C4-2B (cell line): Measurements from ENCODE around the gene TMEM150C.

Experiments used
- CTCF ChIP-seq: fragments of 450-650 bp; conservative IDR thresholded peaks from 2 replicates; pipeline ENCODE4 v1.5.1; 2017; ENCODE audit warnings: mild to moderate bottlenecking
- ZFX ChIP-seq: fragments of 450-650 bp; IDR thresholded peaks from 2 replicates; pipeline ENCODE4 v1.6.1; 2017

- TF ChIP-seq CTCF, result no peak
- no peak for TF ChIP-seq ZFX
Measured at GRCh38 chr4:82523179-82523578, 38.6 kb downstream of the TMEM150C start.
